Immature natural killer cell (primary cell): ENCODE results near the gene NKAIN1. TPM values are rescaled to one million over a fixed set of nuclear protein-coding genes. Genes with fewer than 3 reads are reported as not detected.

Experiments used
- DNase-seq, 3 donors: peaks; one replicate each; pipeline ENCODE4 v3.0.0; 2022; ENCODE audit warnings: mixed read lengths in 1 of 3
- H3K27ac Mint-ChIP-seq, 6 donors: one replicate each; pipeline ENCODE4 v1.8.0; 2020; ENCODE audit warnings: mixed read lengths in 6 of 6, mild to moderate bottlenecking in 5 of 6, inconsistent platforms in 4 of 6, moderate library complexity in 3 of 6
- H3K27me3 Mint-ChIP-seq, 3 donors: one replicate each; pipeline ENCODE4 v1.8.0; 2020 to 2021; ENCODE audit warnings: low read depth in 3 of 3, mild to moderate bottlenecking in 3 of 3, mixed read lengths in 3 of 3, moderate library complexity in 3 of 3, inconsistent platforms in 1 of 3
- H3K36me3 Mint-ChIP-seq, 3 donors: one replicate each; pipeline ENCODE4 v1.8.0; 2020; ENCODE audit warnings: mixed read lengths in 3 of 3, inconsistent platforms in 2 of 3, mild to moderate bottlenecking in 2 of 3
- H3K4me1 Mint-ChIP-seq, 2 donors: one replicate each; pipeline ENCODE4 v1.8.0; 2020; ENCODE audit warnings: inconsistent platforms in 2 of 2, mild to moderate bottlenecking in 2 of 2, mixed read lengths in 2 of 2, moderate library complexity in 1 of 2
- H3K4me3 Mint-ChIP-seq, 5 donors: one replicate each; pipeline ENCODE4 v1.8.0; 2020; ENCODE audit warnings: mild to moderate bottlenecking in 5 of 5, mixed read lengths in 5 of 5, inconsistent platforms in 3 of 5, moderate library complexity in 3 of 5
- H3K9me3 Mint-ChIP-seq, 6 donors: one replicate each; pipeline ENCODE4 v1.8.0; 2020; ENCODE audit warnings: mild to moderate bottlenecking in 6 of 6, mixed read lengths in 6 of 6, inconsistent platforms in 4 of 6, moderate library complexity in 3 of 6
- polyA plus RNA-seq, 3 donors: library from polyadenylated mRNA; unstranded; fragments of 300-500 nt; fragmentation: Illumina TruSeq; gene quantifications; one replicate each; pipeline ENCODE4 v1.2.3, GENCODE V29; 2021

Gene NKAIN1
- polyA plus RNA-seq, 3 donors from 2014 or later: 0.35 TPM; not detected in 2

GRCh38 chr1:31249854-31250253, 10.2 kb upstream of the NKAIN1 start:
- DNase-seq: no peak
- no peaks in the 10 kb centered on the region for H3K36me3 Mint-ChIP-seq
- H3K4me3 Mint-ChIP-seq: no peak overlapping the region
- no peak overlapping the region for H3K27ac Mint-ChIP-seq
- H3K27me3 Mint-ChIP-seq: peaks cover 0 to 3% (median 2%) of the 10 kb centered on the region in 3 donors
- no peaks in the 10 kb centered on the region for H3K4me1 Mint-ChIP-seq
- no peaks in the 10 kb centered on the region for H3K9me3 Mint-ChIP-seq

GRCh38 chr1:31248276-31248675, 8.6 kb upstream of the NKAIN1 start:
- Mint-ChIP-seq H3K4me1 (no peaks in the 10 kb centered on the region), H3K9me3 (no peaks in the 10 kb centered on the region), H3K27me3 (peaks cover 0 to 3% (median 2%) of the 10 kb centered on the region in 3 donors)

GRCh38 chr1:31244326-31244725, 4.6 kb upstream of the NKAIN1 start:
- peaks cover 0 to 3% (median 0%) of the 10 kb centered on the region in 3 donors for H3K36me3 Mint-ChIP-seq
- H3K9me3 Mint-ChIP-seq: no peaks in the 10 kb centered on the region
- peaks cover 6 to 12% of the 10 kb centered on the region in 2 donors for H3K4me1 Mint-ChIP-seq
- H3K4me3 Mint-ChIP-seq: no peak overlapping the region
- H3K27me3 Mint-ChIP-seq: peaks cover 4 to 16% (median 14%) of the 10 kb centered on the region in 3 donors
- no peak overlapping the region for H3K27ac Mint-ChIP-seq
- DNase-seq: no peak

More at GRCh38 chr1:31248276-31248675, 8.6 kb upstream of the NKAIN1 start:
- DNase-seq: no peak
- Mint-ChIP-seq H3K27ac (no peak overlapping the region), H3K4me3 (no peak overlapping the region), H3K36me3 (no peaks in the 10 kb centered on the region)

GRCh38 chr1:31243501-31244286, 4.0 kb upstream of the NKAIN1 start:
- Mint-ChIP-seq H3K9me3 (no peaks in the 10 kb centered on the region), H3K27ac (no peak overlapping the region), H3K36me3 (peaks cover 0 to 3% (median 0%) of the 10 kb centered on the region in 3 donors), H3K4me3 (no peak overlapping the region), H3K4me1 (peaks cover 9 to 16% of the 10 kb centered on the region in 2 donors), H3K27me3 (peaks cover 5 to 19% (median 14%) of the 10 kb centered on the region in 3 donors)
- DNase-seq: no peak

- H3K27ac Mint-ChIP-seq: no peak overlapping the region
- no peak overlapping the region for H3K4me3 Mint-ChIP-seq
- H3K36me3 Mint-ChIP-seq: peaks cover 0 to 3% (median 0%) of the 10 kb centered on the region in 3 donors
- peaks cover 0 to 1% (median 0%) of the 10 kb centered on the region in 6 donors for H3K9me3 Mint-ChIP-seq
- peaks cover 9 to 19% of the 10 kb centered on the region in 2 donors for H3K4me1 Mint-ChIP-seq
- peaks cover 10 to 22% (median 15%) of the 10 kb centered on the region in 3 donors for H3K27me3 Mint-ChIP-seq
- no peak for DNase-seq
Measured at GRCh38 chr1:31241321-31241720, 1.6 kb upstream of the NKAIN1 start.

- peaks cover 9 to 19% of the 10 kb centered on the region in 2 donors for H3K4me1 Mint-ChIP-seq
- peak overlapping the region in 2 of 5 donors; percentile 60 to 63 for H3K4me3 Mint-ChIP-seq
- DNase-seq: no peak
- H3K27ac Mint-ChIP-seq: no peak overlapping the region
- peaks cover 0 to 1% (median 0%) of the 10 kb centered on the region in 6 donors for H3K9me3 Mint-ChIP-seq
- peaks cover 15 to 35% (median 17%) of the 10 kb centered on the region in 3 donors for H3K27me3 Mint-ChIP-seq
- peaks cover 0 to 3% (median 0%) of the 10 kb centered on the region in 3 donors for H3K36me3 Mint-ChIP-seq
Measured at GRCh38 chr1:31238986-31239613, 587 bp downstream of the NKAIN1 start.

GRCh38 chr1:31238612-31238985, 1.1 kb downstream of the NKAIN1 start:
- Mint-ChIP-seq H3K27me3 (peaks cover 15 to 35% (median 17%) of the 10 kb centered on the region in 3 donors), H3K4me3 (peak overlapping the region in 2 of 5 donors; percentile 60 to 63), H3K4me1 (peaks cover 9 to 19% of the 10 kb centered on the region in 2 donors), H3K36me3 (peaks cover 0 to 3% (median 0%) of the 10 kb centered on the region in 3 donors), H3K9me3 (peaks cover 0 to 1% (median 0%) of the 10 kb centered on the region in 6 donors), H3K27ac (no peak overlapping the region)
- no peak for DNase-seq

- Mint-ChIP-seq H3K4me1 (peaks cover 3 to 8% of the 10 kb centered on the region in 2 donors), H3K4me3 (no peak overlapping the region), H3K36me3 (no peaks in the 10 kb centered on the region), H3K9me3 (peaks cover 0 to 1% (median 0%) of the 10 kb centered on the region in 6 donors), H3K27ac (no peak overlapping the region), H3K27me3 (peaks cover 6 to 20% (median 13%) of the 10 kb centered on the region in 3 donors)
- DNase-seq: no peak
Measured at GRCh38 chr1:31234870-31235269, 4.8 kb downstream of the NKAIN1 start.

GRCh38 chr1:31234123-31234708, 5.5 kb downstream of the NKAIN1 start:
- Mint-ChIP-seq H3K4me1 (peaks cover 3 to 7% of the 10 kb centered on the region in 2 donors), H3K27ac (no peak overlapping the region), H3K27me3 (peaks cover 5 to 20% (median 13%) of the 10 kb centered on the region in 3 donors)

GRCh38 chr1:31232689-31233088, 7.0 kb downstream of the NKAIN1 start:
- Mint-ChIP-seq H3K4me1 (no peaks in the 10 kb centered on the region), H3K27me3 (peaks cover 3 to 14% (median 8%) of the 10 kb centered on the region in 3 donors), H3K27ac (no peak overlapping the region), H3K9me3 (no peaks in the 10 kb centered on the region), H3K36me3 (no peaks in the 10 kb centered on the region), H3K4me3 (no peak overlapping the region)
- DNase-seq: no peak

More at GRCh38 chr1:31234123-31234708, 5.5 kb downstream of the NKAIN1 start:
- Mint-ChIP-seq H3K36me3 (no peaks in the 10 kb centered on the region), H3K9me3 (peaks cover 0 to 1% (median 0%) of the 10 kb centered on the region in 6 donors), H3K4me3 (no peak overlapping the region)
- no peak for DNase-seq

- no peak overlapping the region for H3K4me3 Mint-ChIP-seq
- no peaks in the 10 kb centered on the region for H3K9me3 Mint-ChIP-seq
- no peaks in the 10 kb centered on the region for H3K36me3 Mint-ChIP-seq
- H3K4me1 Mint-ChIP-seq: no peaks in the 10 kb centered on the region
- H3K27ac Mint-ChIP-seq: no peak overlapping the region
- H3K27me3 Mint-ChIP-seq: peaks cover 3 to 14% (median 8%) of the 10 kb centered on the region in 3 donors
- DNase-seq: no peak
Measured at GRCh38 chr1:31231802-31232201, 7.9 kb downstream of the NKAIN1 start.

- H3K4me3 Mint-ChIP-seq: no peak overlapping the region
- no peaks in the 10 kb centered on the region for H3K9me3 Mint-ChIP-seq
- no peaks in the 10 kb centered on the region for H3K36me3 Mint-ChIP-seq
- H3K27me3 Mint-ChIP-seq: peaks cover 4 to 7% (median 6%) of the 10 kb centered on the region in 3 donors
- H3K4me1 Mint-ChIP-seq: no peaks in the 10 kb centered on the region
- no peak overlapping the region for H3K27ac Mint-ChIP-seq
- DNase-seq: no peak
Measured at GRCh38 chr1:31230378-31230777, 9.3 kb downstream of the NKAIN1 start.

- Mint-ChIP-seq H3K4me1 (no peaks in the 10 kb centered on the region), H3K36me3 (no peaks in the 10 kb centered on the region), H3K27ac (no peak overlapping the region), H3K9me3 (no peaks in the 10 kb centered on the region), H3K27me3 (peaks cover 0 to 6% (median 0%) of the 10 kb centered on the region in 3 donors), H3K4me3 (no peak overlapping the region)
- no peak for DNase-seq
Measured at GRCh38 chr1:31228986-31229385, 10.7 kb downstream of the NKAIN1 start.
